Left lobe of liver (tissue), 2 donors: ENCODE measurements around the gene SPIN2A. TPM values are rescaled to one million over a fixed set of nuclear protein-coding genes. Genes with fewer than 3 reads are reported as not detected.
"Not testable (repeated sequence)": the region's sequence is repeated elsewhere in the genome, so short reads cannot be mapped to it uniquely, and the experiment has no call there.

Source experiments
- ATAC-seq: fragments of 200-7000 bp; cut with Tn5 transposase; one replicate; pipeline ENCODE4 v1.9.1; 2020; ENCODE audit warnings: mild to moderate bottlenecking, moderate library complexity
- DNase-seq: peaks from one replicate; pipeline ENCODE4 v3.0.0-alpha.2; 2020; ENCODE audit warnings: low spot score
- total RNA-seq: library from RNA; stranded (reverse); gene quantifications from one replicate; pipeline ENCODE4 v1.2.1, GENCODE V29; 2021
- donor health status: DM: no; HTN: no; CAD: no; lungs with moderate emphysema.
- donor health status: DM: no; HTN: yes; CAD: no.

Gene SPIN2A
- total RNA-seq, 1 donor from 2014 or later = 0.28 TPM

DNA sequence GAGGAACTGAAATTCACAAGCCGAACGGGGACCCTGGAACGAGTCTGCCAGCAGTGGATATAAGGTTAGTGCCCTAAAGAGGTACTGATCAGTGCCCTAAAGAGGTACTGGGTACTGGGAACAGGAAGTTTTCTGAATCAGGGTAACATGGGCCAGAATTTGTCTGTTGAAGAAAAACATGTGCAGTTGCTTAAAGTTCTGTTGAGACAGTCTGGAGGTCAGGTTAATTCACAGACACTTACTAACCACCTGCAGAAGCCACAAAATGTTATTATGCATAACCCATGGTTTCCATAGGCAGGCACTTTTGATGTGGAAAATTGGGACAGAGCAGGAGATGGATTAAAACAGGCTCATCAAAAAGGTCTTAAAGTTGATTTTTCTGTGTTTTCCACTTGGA, 33.7 kb downstream of the SPIN2A start:
- ATAC-seq = no peak
- DNase-seq = no peak

DNA sequence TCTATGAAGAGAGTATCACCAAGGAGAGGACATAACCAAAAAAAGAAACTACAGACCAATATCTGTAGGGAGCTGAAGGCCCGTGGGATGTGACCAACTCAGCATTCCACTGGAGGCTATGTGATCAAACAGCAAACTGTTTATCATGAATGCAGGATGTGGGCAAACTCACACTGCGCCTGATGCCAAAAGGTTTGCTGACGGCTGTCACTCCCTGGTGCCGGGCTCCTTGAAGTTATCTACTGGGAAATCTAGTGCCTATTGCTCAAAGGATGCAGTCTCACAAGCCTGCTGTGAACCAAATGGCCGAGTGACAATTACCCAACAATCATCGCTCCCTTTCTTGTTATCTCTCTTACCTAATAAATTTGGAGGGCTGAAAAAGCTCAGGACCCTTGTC, 34.3 kb downstream of the SPIN2A start:
- DNase-seq, ATAC-seq: not testable (repeated sequence)

Other genes starting within 250 kb of the SPIN2A start
- 7.3 TPM for gene SPIN3, start 141.9 kb downstream of the SPIN2A start, total RNA-seq
- gene SPIN2B, start 15.8 kb downstream of the SPIN2A start, total RNA-seq = 3.2 TPM
- gene FAAH2, start 149.3 kb upstream of the SPIN2A start, total RNA-seq = 9.4 TPM